ENCODE data around the gene MST1R. TPM values are rescaled to one million over a fixed set of nuclear protein-coding genes. Genes with fewer than 3 reads are reported as not detected.

Gene MST1R
- total RNA-seq, 2 experiments from 2014 or later: 0.38 to 0.82 TPM

DNA sequence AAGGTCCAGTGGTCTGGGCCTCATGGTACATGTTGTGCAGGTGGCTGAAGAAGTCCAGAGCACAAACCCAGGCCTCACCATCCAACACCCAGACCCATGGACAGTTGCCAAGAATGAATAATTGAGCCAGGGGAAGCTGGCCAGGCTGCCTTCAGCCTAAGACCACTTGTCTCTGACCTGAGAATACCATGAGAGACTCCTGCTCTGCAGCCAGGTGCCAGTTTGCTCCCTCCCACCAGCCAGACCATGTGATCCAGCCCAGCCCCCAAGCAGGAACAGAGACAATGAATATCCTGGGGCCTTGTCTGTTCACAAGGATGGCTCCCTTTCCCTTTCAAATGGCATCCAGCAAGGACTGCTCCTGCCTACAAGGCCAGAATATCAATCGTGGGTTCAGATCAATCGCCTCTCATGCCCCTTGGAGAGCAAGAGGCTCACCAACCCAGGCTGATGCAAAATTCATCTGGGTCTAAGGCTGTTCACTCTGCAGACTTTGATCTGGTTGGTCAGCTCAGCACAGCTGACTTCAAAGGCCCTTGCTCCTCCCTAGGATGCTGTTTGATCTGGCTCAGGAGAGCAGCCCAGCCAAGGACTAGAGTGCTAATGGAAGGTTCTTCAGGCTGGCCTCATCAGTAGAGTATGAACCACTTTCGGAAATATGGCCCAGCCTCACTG is 60.7 kb downstream of the MST1R start:
- POLR2A ChIA-PET: no interaction called here
- no peak overlapping the region for H3K27ac ChIP-seq (ENCODE audit: low read depth, low read length, poor library complexity, severe bottlenecking)
- CTCF ChIA-PET (ENCODE audit: unreplicated experiment): no interaction called here

DNA sequence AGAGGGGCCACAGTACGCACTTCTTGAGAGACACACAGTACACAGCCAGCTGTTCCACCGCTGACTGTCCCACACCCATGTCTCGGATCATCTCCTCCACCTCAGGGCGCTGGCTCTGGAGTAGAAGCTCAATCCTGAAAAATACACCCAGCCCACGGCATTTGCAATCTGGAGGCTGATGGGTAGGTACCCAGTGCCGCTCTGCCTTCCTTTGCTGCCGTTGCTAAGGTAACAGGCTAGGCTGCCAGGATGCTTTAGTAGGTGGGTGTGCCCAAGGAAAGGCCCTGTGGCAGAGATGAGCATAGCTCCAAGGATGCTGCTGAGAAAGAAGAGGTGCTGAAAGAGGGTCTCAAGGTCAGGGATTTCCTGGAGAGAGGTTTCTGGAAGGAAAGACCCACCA is 61.9 kb downstream of the MST1R start:
- Histone ChIP-seq H4K20me1 (ENCODE audit: insufficient read depth, low read length) (no peaks in the 10 kb centered on the region), H2AFZ (ENCODE audit: low read length) (no peak overlapping the region), H3K9me3 (ENCODE audit: low read length) (no peaks in the 10 kb centered on the region), H3K27ac (ENCODE audit: low read depth, low read length, poor library complexity, severe bottlenecking) (no peak overlapping the region), H3K4me1 (ENCODE audit: insufficient read depth, low read length, poor library complexity, severe bottlenecking) (peaks cover 3% of the 10 kb centered on the region), H3K9me2 (ENCODE audit: insufficient read depth, low read length) (no peaks in the 10 kb centered on the region), H3K4me2 (ENCODE audit: low read length) (no peak overlapping the region), H3K36me3 (ENCODE audit: insufficient read depth, low read length) (peaks cover 87% of the 10 kb centered on the region), H3K4me3 (ENCODE audit: low read depth, low read length, poor library complexity, severe bottlenecking) (no peak overlapping the region), H3K79me2 (ENCODE audit: insufficient read depth, low read depth, low read length) (no peaks in the 10 kb centered on the region)
- intact Hi-C loops (cut with micrococcal nuclease; ENCODE audit: unreplicated experiment): loop anchor here (1.0 kb wide), 1 partner anchor 64 kb away; no protein-coding TSS in a partner anchor
- no TSS peak for BruUV-seq (replicated peaks)
- CTCF ChIA-PET (ENCODE audit: unreplicated experiment): interaction anchor here (1.6 kb wide), 1 partner anchor 38 kb away, joined by 7 read pairs; the partner anchor contains the start of gene INKA1
- POLR2A ChIA-PET: interaction anchor here (0.6 to 1.0 kb wide), 2 partner anchors 25 to 196 kb away, joined by 3 to 5 read pairs; no protein-coding TSS in a partner anchor
- DNase-seq (ENCODE audit: low spot score): no peak
- TF ChIP-seq CTCF (conservative IDR thresholded peaks at IDR 0.05; ENCODE audit: low read length) (no peak), EZH2phosphoT487 (IDR thresholded peaks at IDR 0.05; ENCODE audit: borderline replicate concordance, low read depth, low read length) (no peak)

More for the DNA sequence above, 60.7 kb downstream of the MST1R start:
- no peak for TF ChIP-seq CTCF (conservative IDR thresholded peaks at IDR 0.05; ENCODE audit: low read length)
- no peak for TF ChIP-seq EZH2phosphoT487 (IDR thresholded peaks at IDR 0.05; ENCODE audit: borderline replicate concordance, low read depth, low read length)
- Histone ChIP-seq H3K4me2 (ENCODE audit: low read length) (no peak overlapping the region), H3K9me2 (ENCODE audit: insufficient read depth, low read length) (no peaks in the 10 kb centered on the region), H3K4me1 (ENCODE audit: insufficient read depth, low read length, poor library complexity, severe bottlenecking) (peaks cover 3% of the 10 kb centered on the region), H2AFZ (ENCODE audit: low read length) (no peak overlapping the region), H3K9me3 (ENCODE audit: low read length) (no peaks in the 10 kb centered on the region), H3K4me3 (ENCODE audit: low read depth, low read length, poor library complexity, severe bottlenecking) (no peak overlapping the region), H3K36me3 (ENCODE audit: insufficient read depth, low read length) (peaks cover 84% of the 10 kb centered on the region), H4K20me1 (ENCODE audit: insufficient read depth, low read length) (no peaks in the 10 kb centered on the region), H3K79me2 (ENCODE audit: insufficient read depth, low read depth, low read length) (no peaks in the 10 kb centered on the region)
- intact Hi-C loops (cut with micrococcal nuclease; ENCODE audit: unreplicated experiment): no loop called here
- DNase-seq (ENCODE audit: low spot score): no peak
- no TSS peak for BruUV-seq (replicated peaks)

DNA sequence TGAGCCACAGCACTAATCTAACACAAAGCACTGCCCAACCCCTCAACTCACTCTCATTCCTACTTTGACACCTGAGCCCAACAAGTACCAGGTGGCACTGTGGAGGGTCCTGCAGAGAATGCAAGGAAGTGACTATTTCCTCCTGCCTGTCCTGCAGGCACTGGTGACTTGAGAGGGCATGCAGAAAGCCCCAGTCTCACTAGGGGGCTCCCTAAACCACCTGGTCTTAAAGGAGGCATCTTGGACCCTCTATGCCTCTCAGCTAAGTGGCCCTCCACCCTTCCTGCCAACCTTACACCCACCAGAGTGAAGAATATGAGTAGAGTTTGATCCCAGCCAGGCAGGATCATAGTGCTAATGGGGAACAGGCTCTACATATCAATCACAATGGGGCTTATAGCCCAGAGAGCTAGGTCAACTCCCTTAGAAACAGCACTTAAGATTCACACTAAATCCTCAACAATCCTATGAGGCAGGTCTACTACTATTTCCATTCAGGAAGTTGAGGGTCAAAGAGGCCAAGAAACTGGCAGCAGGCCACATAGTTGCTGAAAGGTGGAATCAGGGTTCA is 62.5 kb downstream of the MST1R start:
- no peak overlapping the region for H3K4me3 ChIP-seq (ENCODE audit: low read depth, low read length, poor library complexity, severe bottlenecking)
- H3K4me1 ChIP-seq (ENCODE audit: insufficient read depth, low read length, poor library complexity, severe bottlenecking): peaks cover 3% of the 10 kb centered on the region
- POLR2A ChIA-PET: interaction anchor here (0.6 to 1.0 kb wide), 2 partner anchors 24 to 197 kb away, joined by 3 to 5 read pairs; no protein-coding TSS in a partner anchor
- no peaks in the 10 kb centered on the region for H3K9me3 ChIP-seq (ENCODE audit: low read length)
- peaks cover 89% of the 10 kb centered on the region for H3K36me3 ChIP-seq (ENCODE audit: insufficient read depth, low read length)
- CTCF ChIA-PET (ENCODE audit: unreplicated experiment): interaction anchor here (1.6 kb wide), 1 partner anchor 37 kb away, joined by 7 read pairs; the partner anchor contains the start of gene INKA1
- no peaks in the 10 kb centered on the region for H3K79me2 ChIP-seq (ENCODE audit: insufficient read depth, low read depth, low read length)
- no peaks in the 10 kb centered on the region for H4K20me1 ChIP-seq (ENCODE audit: insufficient read depth, low read length)
- DNase-seq (ENCODE audit: low spot score): peak; percentile 69
- TF ChIP-seq CTCF (conservative IDR thresholded peaks at IDR 0.05; ENCODE audit: low read length): peak; percentile 88
- no peak for TF ChIP-seq EZH2phosphoT487 (IDR thresholded peaks at IDR 0.05; ENCODE audit: borderline replicate concordance, low read depth, low read length)
- BruUV-seq (replicated peaks): no TSS peak
- H3K9me2 ChIP-seq (ENCODE audit: insufficient read depth, low read length): no peaks in the 10 kb centered on the region
- H3K4me2 ChIP-seq (ENCODE audit: low read length): no peak overlapping the region
- H3K27ac ChIP-seq (ENCODE audit: low read depth, low read length, poor library complexity, severe bottlenecking): no peak overlapping the region
- intact Hi-C loops (cut with micrococcal nuclease; ENCODE audit: unreplicated experiment): loop anchor here (1.0 kb wide), 1 partner anchor 65 kb away; no protein-coding TSS in a partner anchor
- H2AFZ ChIP-seq (ENCODE audit: low read length): no peak overlapping the region
